Measurements from ENCODE around the gene DNAH7. TPM values are rescaled to one million over a fixed set of nuclear protein-coding genes. Genes with fewer than 3 reads are reported as not detected.

DNAH7 gene
- total RNA-seq, 1 donor from 2014 or later = 0.17 TPM

DNA sequence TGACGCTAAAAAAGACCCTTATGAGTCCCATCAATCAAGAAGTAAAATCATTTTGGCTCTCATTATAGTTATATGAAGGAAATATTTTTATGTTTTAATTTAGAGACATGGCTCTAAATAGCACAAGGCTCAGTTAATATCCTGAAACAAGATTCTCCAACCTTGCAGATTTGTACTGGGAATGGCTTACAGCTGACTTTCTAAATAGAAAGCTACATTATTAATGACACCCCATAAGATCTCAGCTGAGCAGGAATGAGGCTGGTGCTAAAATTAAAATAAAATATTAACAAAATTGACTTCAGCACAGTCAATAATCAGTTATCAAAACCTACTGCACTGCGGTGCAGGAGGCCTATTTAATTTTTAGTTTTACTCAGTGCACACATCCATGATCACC is 274.8 kb downstream of the DNAH7 start:
- DNase-seq = no peak

- no peak for DNase-seq
Observed at GRCh38 chr2:195782156-195782555, 286.5 kb downstream of the DNAH7 start.

GRCh38 chr2:195779491-195779890 is 289.1 kb downstream of the DNAH7 start:
- no peak for DNase-seq

DNA sequence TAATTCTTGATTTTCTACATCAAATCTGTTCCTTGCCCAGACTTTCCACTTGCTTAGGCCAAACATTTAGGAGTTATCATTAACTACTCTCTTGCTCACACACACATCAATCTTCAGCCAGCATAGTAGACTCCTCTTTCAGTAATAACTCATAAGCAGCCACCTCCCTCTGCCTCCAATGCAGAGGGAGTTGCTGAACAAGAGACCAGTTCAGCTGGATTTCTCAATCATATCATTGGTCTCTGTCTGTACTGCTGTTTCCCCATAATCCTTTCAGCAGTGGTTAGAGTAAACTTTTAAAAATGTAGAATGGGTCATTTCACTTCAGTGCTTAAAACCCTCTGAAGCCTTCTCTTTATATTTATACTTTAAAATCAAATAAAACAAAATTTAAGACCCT is 298.7 kb downstream of the DNAH7 start:
- DNase-seq = no peak

DNA sequence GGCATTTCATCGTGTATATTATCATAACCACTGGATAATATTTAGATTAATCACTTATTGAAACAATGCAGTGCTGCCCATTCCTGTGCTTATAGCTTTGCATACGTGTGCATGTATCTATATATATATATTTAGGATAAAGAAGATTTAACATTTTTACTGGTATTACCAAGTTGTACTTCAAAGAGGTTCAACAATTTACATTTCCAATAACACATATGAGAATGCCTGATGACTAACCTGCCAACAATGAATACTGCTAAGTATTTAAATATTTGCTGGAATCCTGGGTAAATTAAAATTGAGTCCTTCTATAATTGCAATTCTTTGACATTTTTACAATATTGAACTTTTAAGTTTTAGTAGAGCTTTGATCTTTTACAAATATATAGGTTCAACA is 300.2 kb downstream of the DNAH7 start:
- DNase-seq = no peak

GRCh38 chr2:195766691-195767090 is 301.9 kb downstream of the DNAH7 start:
- DNase-seq = no peak

DNA sequence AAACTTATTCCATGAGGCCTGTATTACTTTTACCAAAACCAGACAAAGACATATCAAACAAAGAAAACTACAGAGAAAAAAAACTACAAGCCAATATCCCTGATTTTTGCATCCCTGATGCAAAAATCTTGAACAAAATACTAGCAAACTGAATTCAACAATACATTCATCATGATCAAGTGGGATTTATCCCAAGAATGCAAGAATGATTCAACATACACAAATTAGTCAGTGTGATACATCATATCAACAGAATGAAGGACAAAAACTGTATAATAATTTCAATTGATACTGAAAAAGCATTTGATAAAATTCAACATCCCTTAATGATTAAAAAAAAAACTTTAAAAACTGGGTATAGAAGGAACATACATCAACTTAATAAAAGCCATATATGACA is 304.8 kb downstream of the DNAH7 start:
- no peak for DNase-seq

- no peak for DNase-seq
Observed at GRCh38 chr2:195759877-195760276, 308.8 kb downstream of the DNAH7 start.

DNA sequence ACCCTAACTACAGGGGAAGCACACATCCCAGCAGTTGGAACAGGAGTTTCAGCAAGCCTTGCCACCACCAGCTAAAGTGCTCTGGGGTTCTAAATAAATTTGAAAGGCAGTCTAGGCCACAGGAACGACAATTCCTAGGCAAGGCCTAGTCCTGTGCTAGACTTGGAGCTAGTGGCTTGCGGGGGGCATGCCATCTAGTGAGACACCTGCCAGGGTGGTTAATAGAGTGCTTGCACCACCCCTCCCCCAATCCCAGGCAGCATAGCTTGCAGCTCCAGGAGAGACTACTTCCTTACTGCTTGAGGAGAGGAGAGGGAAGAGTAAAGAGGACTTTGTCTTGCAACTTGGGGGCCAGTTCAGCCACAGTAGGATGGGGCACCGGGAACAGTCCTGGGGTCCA is 309.8 kb downstream of the DNAH7 start:
- no peak for DNase-seq

DNA sequence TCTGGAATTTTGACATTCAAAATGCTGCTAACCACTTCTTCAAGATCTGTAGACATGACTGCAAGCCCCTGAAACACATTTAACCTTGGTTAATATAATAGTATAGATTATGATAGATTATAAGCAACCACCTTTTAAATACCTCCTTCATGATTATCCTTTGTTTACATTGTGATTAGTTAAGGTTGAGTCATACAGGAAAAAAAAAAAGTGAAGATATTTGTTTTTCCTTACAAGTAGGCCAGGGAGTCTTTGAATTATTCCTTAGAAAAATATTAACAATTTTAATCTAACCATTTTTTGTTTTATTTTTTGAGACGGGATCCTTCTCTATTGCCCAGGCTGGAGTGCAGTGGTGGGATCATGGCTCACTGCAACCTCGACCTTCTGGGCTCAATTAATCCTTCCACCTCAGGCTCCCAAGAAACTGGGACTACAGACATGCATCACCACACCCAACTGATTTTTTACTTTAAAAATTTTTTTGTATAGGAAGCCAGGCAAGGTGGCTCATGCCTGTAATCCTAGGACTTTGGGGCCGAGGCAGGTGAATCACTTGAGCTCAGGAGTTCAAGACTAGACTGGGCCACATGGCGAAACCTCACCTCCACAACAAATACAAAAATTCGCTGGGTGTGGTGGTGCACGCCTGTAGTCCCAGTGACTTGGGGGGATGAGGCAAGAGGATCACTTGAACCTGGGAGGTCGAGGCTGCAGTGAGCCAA is 312.3 kb downstream of the DNAH7 start:
- no peak for DNase-seq

DNA sequence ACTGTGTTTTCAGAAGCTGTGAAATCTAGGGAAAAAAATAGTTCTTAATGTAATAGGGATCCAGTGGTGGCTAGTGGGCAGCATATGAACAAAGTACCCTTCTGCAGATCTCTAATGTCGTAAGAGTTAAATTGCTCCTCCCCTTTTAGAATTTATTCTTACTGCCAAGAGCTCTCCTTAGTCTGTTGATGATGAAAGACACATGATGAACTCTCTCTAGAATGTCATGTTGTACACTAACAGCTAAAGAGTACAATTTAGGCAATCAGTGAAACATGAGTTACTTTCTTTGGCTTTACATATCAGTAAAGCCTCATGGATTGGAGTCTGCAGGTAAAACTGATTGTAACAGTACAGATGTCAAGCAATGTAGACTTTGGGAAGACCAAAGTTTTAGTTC is 327.4 kb downstream of the DNAH7 start:
- no peak for DNase-seq

DNA sequence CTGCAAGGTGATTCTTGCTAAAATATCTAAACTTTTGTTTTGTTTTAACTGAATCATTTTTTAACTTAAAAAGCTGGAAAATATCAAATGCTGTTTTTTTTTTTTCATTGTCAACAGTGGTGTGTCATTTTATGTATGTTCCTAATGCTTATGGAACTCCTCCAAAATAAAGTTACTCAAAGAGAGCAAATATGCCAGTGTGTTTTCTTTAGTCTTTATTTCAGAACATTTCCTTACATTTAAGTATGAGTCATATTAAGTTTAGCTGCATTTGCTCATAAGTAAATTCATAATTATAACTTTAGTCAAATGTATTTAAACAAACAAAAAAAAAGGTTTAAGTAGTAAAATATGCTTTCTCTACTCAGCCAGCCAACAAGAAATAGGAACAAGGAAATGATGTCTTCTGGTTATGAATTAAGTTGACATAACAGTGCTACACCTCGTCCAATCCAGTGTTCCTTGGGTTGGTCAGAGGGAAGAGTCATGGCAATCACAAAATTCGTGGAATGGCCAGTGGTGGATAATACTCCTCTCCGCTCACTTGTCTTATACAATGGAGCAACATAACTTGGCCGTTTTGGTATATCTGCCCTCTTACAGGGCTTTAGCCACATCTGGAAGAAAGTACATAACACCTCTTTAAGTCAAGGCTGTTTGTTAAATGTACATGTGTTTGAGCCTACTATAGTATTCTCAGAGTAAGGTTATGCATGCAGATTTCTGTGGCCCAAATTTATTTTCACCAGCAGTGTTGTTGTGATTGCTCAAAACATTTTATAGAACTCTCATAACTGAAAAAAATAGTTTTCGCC is 330.9 kb downstream of the DNAH7 start:
- DNase-seq = peak; percentile 3

- DNase-seq = no peak
Observed at GRCh38 chr2:195735347-195735746, 333.3 kb downstream of the DNAH7 start.

GRCh38 chr2:195734931-195735330 is 333.7 kb downstream of the DNAH7 start:
- DNase-seq = no peak

DNA sequence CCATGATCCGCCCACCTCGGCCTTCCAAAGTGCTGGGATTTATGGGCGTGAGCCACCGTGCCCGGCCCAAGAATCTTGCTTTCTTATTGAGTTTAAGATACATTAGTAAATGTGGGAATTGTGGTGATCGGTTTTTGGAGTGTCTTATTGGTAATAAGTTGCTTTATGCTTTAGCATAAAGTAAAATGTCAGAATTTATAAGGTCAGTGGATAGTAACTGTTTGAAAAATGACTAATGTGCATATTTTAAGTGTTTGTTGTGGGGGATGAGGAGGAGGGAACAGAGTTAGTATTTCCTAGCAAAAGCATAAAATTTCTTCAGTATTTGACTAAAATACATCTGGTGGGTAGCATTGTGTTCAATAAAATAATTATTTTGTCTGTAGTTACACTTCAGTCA is 334.2 kb downstream of the DNAH7 start:
- DNase-seq = no peak

- no peak for DNase-seq
Observed at GRCh38 chr2:195733831-195734230, 334.8 kb downstream of the DNAH7 start.

- no peak for DNase-seq
Observed at GRCh38 chr2:195732574-195732973, 336.1 kb downstream of the DNAH7 start.

DNA sequence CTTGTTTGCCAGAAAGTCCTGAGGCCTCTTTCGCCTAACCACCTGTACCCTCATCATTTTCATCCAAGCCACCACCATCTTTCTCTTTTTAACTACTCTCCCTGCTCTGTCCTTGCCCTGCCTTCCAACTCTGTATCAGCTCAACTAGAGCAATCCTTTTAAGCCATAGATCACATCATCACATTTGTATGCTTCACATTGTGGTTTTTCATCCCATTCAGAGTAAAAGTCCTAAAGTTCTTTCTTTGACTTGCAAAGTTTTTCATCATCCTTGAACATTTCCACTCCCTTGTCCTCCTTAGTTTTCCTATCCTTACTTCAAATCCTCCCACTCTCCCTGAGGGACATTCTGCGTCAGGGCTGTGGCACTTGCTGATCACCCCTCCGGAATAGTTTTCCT is 337.7 kb downstream of the DNAH7 start:
- no peak for DNase-seq

GRCh38 chr2:195727106-195727505 is 341.5 kb downstream of the DNAH7 start:
- no peak for DNase-seq

GRCh38 chr2:195722075-195722474 is 346.6 kb downstream of the DNAH7 start:
- no peak for DNase-seq

DNA sequence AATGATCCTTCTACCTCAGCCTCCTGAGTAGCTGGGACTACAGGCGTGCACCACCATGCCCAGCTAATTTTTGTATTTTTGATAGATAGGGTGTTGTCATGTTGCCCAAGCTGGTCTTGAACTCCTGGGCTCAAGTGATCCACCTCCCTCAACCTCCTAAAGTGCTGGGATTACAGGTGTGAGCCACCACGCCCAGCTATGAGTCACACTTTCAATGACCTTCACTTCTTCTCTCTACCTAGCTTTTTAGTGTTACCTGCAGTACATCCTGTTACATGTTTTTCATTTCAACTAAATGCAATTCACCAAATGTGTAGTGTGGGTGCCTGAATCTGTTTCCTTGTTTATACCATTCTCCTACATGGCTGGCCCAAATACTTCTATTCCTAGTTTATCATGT is 347.6 kb downstream of the DNAH7 start:
- DNase-seq = no peak

DNA sequence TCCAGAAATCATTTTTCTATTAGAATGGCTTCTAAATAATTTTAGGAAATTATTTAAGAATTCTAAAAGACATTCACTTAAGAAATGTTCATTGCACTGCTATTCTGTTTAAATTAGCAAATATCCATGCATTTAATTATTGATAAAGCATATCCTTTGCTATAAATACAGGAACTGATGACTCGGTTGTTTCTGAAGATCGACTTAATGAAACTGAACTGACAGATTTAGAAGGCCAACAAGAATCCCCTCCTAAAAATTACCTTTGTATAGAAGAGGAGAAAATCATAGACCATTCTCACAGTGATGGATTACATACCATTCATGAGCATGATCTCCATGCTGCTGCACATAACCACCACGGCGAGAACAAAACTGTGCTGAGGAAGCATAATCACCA is 352.2 kb downstream of the DNAH7 start:
- DNase-seq = no peak

- DNase-seq = no peak
Observed at GRCh38 chr2:195711478-195711877, 357.2 kb downstream of the DNAH7 start.
